HepG2 (cell line): ENCODE data around the gene GNG10. TPM values are rescaled to one million over a fixed set of nuclear protein-coding genes. Genes with fewer than 3 reads are reported as not detected.

Experiments
- ATAC-seq: fragments of 200-7000 bp; cut with Tn5 transposase; 3 replicates; pipeline ENCODE4 v1.9.1; 2020; ENCODE audit warnings: mild to moderate bottlenecking, moderate library complexity
- BruUV-seq: library from RNA; stranded (reverse); fragments of 400-500 nt; replicated peaks from 2 replicates; lab custom pipeline; 2021; lab: Mats Ljungman, UMichigan
- CTCF ChIA-PET: fragments of 300-600 bp; formaldehyde crosslinking; extraction: SDS; loops from one replicate; lab custom pipeline; 2021; ENCODE audit warnings: low total read pairs, inconsistent platforms, low intra/inter-chr PET ratio; lab: Yijun Ruan, JAX
- POLR2A ChIA-PET: fragments of 350-600 bp; sonication (Branson Sonifier 250); formaldehyde crosslinking; loops from one replicate; lab custom pipeline; 2020; ENCODE audit warnings: antibody characterized with exemption, inconsistent platforms; lab: Yijun Ruan, JAX
- DNase-seq: peaks from one replicate; pipeline ENCODE4 v3.0.0-alpha.2; 2015; ENCODE audit warnings: low spot score
- FAIRE-seq: peaks from 3 replicates; lab custom pipeline; 2011; peaks lifted over from hg19 to GRCh38; lab: Jason Lieb, UNC
- H2AFZ ChIP-seq: one replicate; pipeline ENCODE4 v1.6.1; 2011; ENCODE audit warnings: low read length, inconsistent platforms
- H3K27ac ChIP-seq: fragments of 300-600 bp; 3 replicates; pipeline ENCODE4 v1.8.0; 2011; ENCODE audit warnings: mixed run types, mild to moderate bottlenecking, mixed read lengths, low read length, inconsistent platforms; ENCODE audit not compliant: insufficient read depth; ENCODE audit errors: extremely low read length
- H3K27me3 ChIP-seq, 2 experiments: fragments of 200-600 bp in 1 of 2; 2 replicates in 1 of 2; 3 replicates in 1 of 2; pipeline versions ENCODE4 v1.6.0 to v1.8.0; 2011; ENCODE audit warnings: low read length in 2 of 2, mild to moderate bottlenecking in 2 of 2, moderate library complexity in 2 of 2, inconsistent platforms in 1 of 2; ENCODE audit not compliant: insufficient read depth in 2 of 2, control insufficient read depth in 1 of 2
- H3K36me3 ChIP-seq, 2 experiments: fragments of 200-600 bp in 1 of 2; replicated peaks in 1 of 2; 2 replicates in 1 of 2; 3 replicates in 1 of 2; pipeline versions ENCODE4 v1.5.1 to v1.8.0; 2011; ENCODE audit warnings: low read length in 2 of 2, inconsistent platforms in 1 of 2; ENCODE audit not compliant: insufficient read depth in 2 of 2, control insufficient read depth in 1 of 2
- H3K4me1 ChIP-seq: 2 replicates; pipeline ENCODE4 v1.5.1; 2012; ENCODE audit warnings: low read length, inconsistent platforms; ENCODE audit not compliant: insufficient read depth
- H3K4me2 ChIP-seq: 2 replicates; pipeline ENCODE4 v1.6.0; 2011; ENCODE audit warnings: low read depth, low read length, inconsistent platforms
- H3K4me3 ChIP-seq, 3 experiments: fragments of 200-600 bp in 1 of 3; sonication (generic), shearing (Covaris generic) in 1 of 3; replicated peaks in 1 of 3; 2 replicates each; pipeline ENCODE4 v1.5.1; 2011 to 2016; ENCODE audit warnings: low read length in 3 of 3, inconsistent platforms in 2 of 3, low read depth in 2 of 3, mild to moderate bottlenecking in 2 of 3, control low read depth in 1 of 3, mixed read lengths in 1 of 3; ENCODE audit not compliant: insufficient read depth in 1 of 3
- H3K79me2 ChIP-seq: one replicate; pipeline ENCODE4 v1.6.1; 2011; ENCODE audit warnings: low read length, inconsistent platforms; ENCODE audit not compliant: insufficient read depth
- H3K9ac ChIP-seq: 2 replicates; pipeline ENCODE4 v1.6.0; 2011; ENCODE audit warnings: mild to moderate bottlenecking, low read depth, low read length, inconsistent platforms; ENCODE audit not compliant: insufficient read depth
- H3K9me3 ChIP-seq: 2 replicates; pipeline ENCODE4 v1.5.1; 2012; ENCODE audit warnings: mild to moderate bottlenecking, low read length
- H4K20me1 ChIP-seq: 2 replicates; pipeline ENCODE4 v1.6.0; 2011; ENCODE audit warnings: inconsistent platforms, mild to moderate bottlenecking, low read length, moderate library complexity; ENCODE audit not compliant: insufficient read depth
- FOSL2 ChIP-seq: sonication (generic); formaldehyde crosslinking; IDR thresholded peaks from 2 replicates; pipeline ENCODE4 v1.4.0; 2020; ENCODE audit warnings: missing genetic modification reagents
- HMGXB4 ChIP-seq, 2 experiments: sonication (generic) in 1 of 2; formaldehyde crosslinking in 1 of 2; IDR thresholded peaks; 2 replicates each; pipeline versions ENCODE4 v1.4.0 to v1.6.1; 2018 to 2020; ENCODE audit warnings: missing genetic modification reagents in 2 of 2, borderline replicate concordance in 1 of 2, low read depth in 1 of 2, mild to moderate bottlenecking in 1 of 2, missing biosample characterization in 1 of 2
- HNF1B ChIP-seq: sonication (generic); formaldehyde crosslinking; IDR thresholded peaks from 2 replicates; pipeline ENCODE4 v1.5.1; 2020; ENCODE audit warnings: mild to moderate bottlenecking, moderate library complexity, missing genetic modification reagents
- HOXD1 ChIP-seq: sonication (generic); formaldehyde crosslinking; IDR thresholded peaks from 2 replicates; pipeline ENCODE4 v1.5.0; 2020; ENCODE audit warnings: missing genetic modification reagents
- IKZF4 ChIP-seq: sonication (generic); formaldehyde crosslinking; IDR thresholded peaks from 2 replicates; pipeline ENCODE4 v1.5.1; 2020; ENCODE audit warnings: borderline replicate concordance, mild to moderate bottlenecking, low read depth, missing genetic modification reagents; ENCODE audit errors: not compliant biosample characterization
- NFKB2 ChIP-seq: sonication (generic); formaldehyde crosslinking; IDR thresholded peaks from 2 replicates; pipeline ENCODE4 v1.4.0; 2020; ENCODE audit warnings: missing genetic modification reagents, borderline replicate concordance
- STAG1 ChIP-seq: sonication (generic); formaldehyde crosslinking; IDR thresholded peaks from 2 replicates; pipeline ENCODE4 v1.4.0; 2020; ENCODE audit warnings: missing genetic modification reagents
- ZFX ChIP-seq: sonication (generic); formaldehyde crosslinking; IDR thresholded peaks from 2 replicates; pipeline ENCODE4 v1.4.0; 2020; ENCODE audit warnings: mild to moderate bottlenecking, low read depth, missing genetic modification reagents, moderate library complexity
- ZFY ChIP-seq: sonication (generic); formaldehyde crosslinking; IDR thresholded peaks from 2 replicates; pipeline ENCODE4 v1.4.0; 2020; ENCODE audit warnings: missing genetic modification reagents
- ZMAT3 ChIP-seq: sonication (generic); formaldehyde crosslinking; conservative IDR thresholded peaks from 2 replicates; pipeline ENCODE4 v1.7.0; 2021; ENCODE audit warnings: missing genetic modification reagents
- ZNF232 ChIP-seq: sonication (generic); formaldehyde crosslinking; IDR thresholded peaks from 2 replicates; pipeline ENCODE4 v1.4.0; 2020; ENCODE audit warnings: missing genetic modification reagents, borderline replicate concordance
- ZNF563 ChIP-seq: sonication (generic); formaldehyde crosslinking; IDR thresholded peaks from 2 replicates; pipeline ENCODE4 v1.8.0; 2022; ENCODE audit warnings: mild to moderate bottlenecking, moderate library complexity, missing genetic modification reagents
- ZNF770 ChIP-seq: sonication (generic); formaldehyde crosslinking; IDR thresholded peaks from 2 replicates; pipeline ENCODE4 v1.5.0; 2020; ENCODE audit warnings: mild to moderate bottlenecking, missing genetic modification reagents
- WGBS: methylation state at CpG from one replicate; pipeline ENCODE4 v1.1.6; 2017; ENCODE audit warnings: low lambda C conversion rate; 5-methylcytosine and 5-hydroxymethylcytosine counted together
- in situ Hi-C: cut with HindIII; loops from 2 replicates; pipeline ENCODE4 v1.10.0; 2017; ENCODE audit warnings: low pct_unique_long_range_greater_than_20kb; ENCODE audit not compliant: extremely low pct_ligation_motif_present
- intact Hi-C: fragments of 100-400 bp; cut with micrococcal nuclease; formaldehyde crosslinking; loops from one replicate; pipeline ENCODE4 v1.10.0; 2022; ENCODE audit not compliant: unreplicated experiment
- polyA plus RNA-seq, 8 experiments: library from polyadenylated mRNA; depleted of rRNA in 3 of 8; stranded (reverse) in 7 of 8; unstranded in 1 of 8; fragments of >200 nt; fragmentation: Illumina TruSeq in 4 of 8; extraction: Trizol in 4 of 8; gene quantifications; 2 replicates each; pipeline versions ENCODE4 v1.2.1 to v1.2.3, GENCODE V29; 2011 to 2016; ENCODE audit warnings: low read depth in 4 of 8, missing spikeins in 1 of 8, mixed read lengths in 1 of 8; ENCODE audit not compliant: insufficient read depth in 1 of 8
- total RNA-seq, 5 experiments: library from RNA; depleted of rRNA; stranded (reverse); fragments of >200 nt; fragmentation: Illumina TruSeq; extraction: Trizol; gene quantifications; 2 replicates each; pipeline ENCODE4 v1.2.3, GENCODE V29; 2016; ENCODE audit warnings: low read depth in 1 of 5

Gene GNG10
- total and polyA plus RNA-seq, 2 of the 13 experiments (the other 11 are each of a cell fraction or from before 2014, with no cell fraction given), result 29.8 to 32.4 TPM

GRCh38 chr9:111661802-111662521 lies 557 bp downstream of the GNG10 start:
- ChIA-PET CTCF (no interaction called here), POLR2A (interaction anchor here (1.0 to 1.9 kb wide), 4 partner anchors 16 to 64 kb away, joined by 3 to 15 read pairs (median 6); partner anchors contain the start of gene DNAJC25)
- peak overlapping the region; percentile 89 for H3K4me2 ChIP-seq
- 0 out of 2 replicates have a peak, but pooled peaks cover 4% of the 10 kb centered on the region for H4K20me1 ChIP-seq
- intact Hi-C loops, result loop anchor here (1.0 kb wide), 1 partner anchor 31 kb away; the partner anchor contains the start of gene DNAJC25
- DNase-seq (no peak), ATAC-seq (peak; percentile 67), FAIRE-seq (no peak)
- in situ Hi-C loops, result no loop called here
- no peak overlapping the region for H2AFZ ChIP-seq
- H3K9me3 ChIP-seq, result no peaks in the 10 kb centered on the region
- H3K4me3 ChIP-seq, result peak overlapping the region; percentile 74 to 95 (median 91)
- peak overlapping the region; percentile 39 for H3K27ac ChIP-seq
- H3K27me3 ChIP-seq, result no peaks in the 10 kb centered on the region; a peak in 1 of 5 replicates
- under 1% methylated on average over 24 of the region's 57 CpGs for WGBS
- peak overlapping the region; percentile 70 for H3K9ac ChIP-seq
- H3K79me2 ChIP-seq, result peaks cover 10% of the 10 kb centered on the region
- H3K36me3 ChIP-seq, result peaks cover 0 to 4% of the 10 kb centered on the region in 2 experiments; a peak in 1 of 5 replicates
- BruUV-seq, result TSS peak; percentile 49
- peaks cover 20% of the 10 kb centered on the region for H3K4me1 ChIP-seq
- TF ChIP-seq NFKB2, result 0 out of 2 replicates have a peak, but pooled peaks have one; percentile 24
- TF ChIP-seq IKZF4 (CRISPR knock-in tag), result no peak
- 0 out of 2 replicates have a peak, but pooled peaks have one; percentile 41 for TF ChIP-seq ZNF232
- 0 out of 2 replicates have a peak, but pooled peaks have one; percentile 14 for TF ChIP-seq HNF1B (CRISPR knock-in tag)
- no peak for TF ChIP-seq FOSL2 (CRISPR knock-in tag)
- TF ChIP-seq ZNF770 (CRISPR knock-in tag), result 0 out of 2 replicates have a peak, but pooled peaks have one; percentile 2
- TF ChIP-seq HOXD1, result 0 out of 2 replicates have a peak, but pooled peaks have one; percentile 16
- no peak for TF ChIP-seq ZMAT3
- TF ChIP-seq ZFX (CRISPR knock-in tag), result peak; percentile 40
- peak; percentile 45 for TF ChIP-seq ZFY (CRISPR knock-in tag)
- TF ChIP-seq STAG1 (CRISPR knock-in tag), result no peak
- TF ChIP-seq ZNF563, result no peak
- TF ChIP-seq HMGXB4 (CRISPR knock-in tag; IDR thresholded peaks at IDR 0.05; ENCODE audit: borderline replicate concordance in 1 of 2, low read depth in 1 of 2), result peak in 1 of 2 experiments; percentile 52; a peak in 1 of 4 replicates
